ENCODE results near the gene TNNC2. TPM values are rescaled to one million over a fixed set of nuclear protein-coding genes. Genes with fewer than 3 reads are reported as not detected.

TNNC2 gene
- total RNA-seq, 2 experiments from 2014 or later: not detected

DNA sequence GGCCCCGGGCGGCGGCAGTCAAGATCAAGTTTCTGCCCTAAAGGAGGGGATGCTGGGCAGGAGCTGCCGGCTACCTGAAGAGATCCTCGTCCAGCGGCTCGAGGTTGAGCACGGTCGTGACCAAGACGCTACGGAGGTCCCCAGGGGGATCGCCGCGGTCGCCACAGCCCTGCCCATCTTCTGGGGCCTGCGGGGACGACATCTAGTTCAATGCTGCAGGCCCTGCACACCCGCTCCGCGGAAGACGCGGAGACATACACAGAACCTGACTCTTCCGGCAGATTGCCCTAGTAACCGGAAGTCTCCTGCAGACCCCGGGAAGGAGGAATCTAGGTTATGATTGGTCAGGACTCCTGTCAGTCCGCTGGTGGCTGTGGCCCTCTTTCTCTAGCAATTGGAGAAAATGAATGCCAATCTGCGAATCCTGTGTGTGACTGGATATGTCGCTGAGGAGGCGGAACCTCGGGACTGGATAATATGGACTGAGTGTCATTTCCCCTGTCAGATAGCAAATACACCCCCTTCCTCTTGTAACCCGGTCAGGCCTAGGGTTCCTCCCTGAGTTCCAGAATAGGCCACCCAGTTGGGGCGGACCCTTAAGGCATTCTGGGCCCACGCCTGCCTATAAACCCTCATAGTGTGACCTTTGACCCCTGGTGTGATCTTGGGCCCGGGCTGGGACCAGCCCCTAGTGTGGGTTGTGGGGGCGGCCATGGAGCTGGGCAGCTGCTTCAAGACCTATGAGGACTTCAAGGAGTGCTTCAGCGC is 30.2 kb upstream of the TNNC2 start, which contains the start of the genes ACOT8 and ZSWIM3:
Gene ACOT8 (minus strand): TSS at position 279 of the 768 bp plus-strand sequence. CDS start 77 bp downstream, at position 202.
Gene ZSWIM3 (plus strand): TSS at position 501 of the 768 bp plus-strand sequence. CDS start 212 bp downstream, at position 713.
- Mint-ChIP-seq H3K36me3 (ENCODE audit: low read depth) (peaks cover 4% of the 10 kb centered on the region), H3K27ac (peak within 1 kb of the TSS; percentile 99), H3K4me3 (peak within 1 kb of the TSS; percentile 97), H3K27me3 (no peaks in the 10 kb centered on the region), H3K4me1 (ENCODE audit: low read depth) (peaks cover 42% of the 10 kb centered on the region), H3K9me3 (no peaks in the 10 kb centered on the region)
- peak; percentile 98 for DNase-seq
- peak; percentile 96 for ATAC-seq
- ChIA-PET POLR2A (interaction anchor here (1.3 to 3.6 kb wide), 8 partner anchors 9 to 115 kb away, joined by 3 to 19 read pairs (median 6); partner anchors contain the start of genes CTSA, NEURL2, UBE2C and ZNF335), CTCF (interaction anchor here (0.7 to 3.1 kb wide), 6 partner anchors 9 to 564 kb away, joined by 3 to 15 read pairs (median 4); partner anchors contain the start of gene ZSWIM1)
- intact Hi-C loops (cut with micrococcal nuclease): loop anchor here (5.0 kb wide), 1 partner anchor 45 kb away; the partner anchor contains the start of gene UBE2C
- TF ChIP-seq, protein P1, sequence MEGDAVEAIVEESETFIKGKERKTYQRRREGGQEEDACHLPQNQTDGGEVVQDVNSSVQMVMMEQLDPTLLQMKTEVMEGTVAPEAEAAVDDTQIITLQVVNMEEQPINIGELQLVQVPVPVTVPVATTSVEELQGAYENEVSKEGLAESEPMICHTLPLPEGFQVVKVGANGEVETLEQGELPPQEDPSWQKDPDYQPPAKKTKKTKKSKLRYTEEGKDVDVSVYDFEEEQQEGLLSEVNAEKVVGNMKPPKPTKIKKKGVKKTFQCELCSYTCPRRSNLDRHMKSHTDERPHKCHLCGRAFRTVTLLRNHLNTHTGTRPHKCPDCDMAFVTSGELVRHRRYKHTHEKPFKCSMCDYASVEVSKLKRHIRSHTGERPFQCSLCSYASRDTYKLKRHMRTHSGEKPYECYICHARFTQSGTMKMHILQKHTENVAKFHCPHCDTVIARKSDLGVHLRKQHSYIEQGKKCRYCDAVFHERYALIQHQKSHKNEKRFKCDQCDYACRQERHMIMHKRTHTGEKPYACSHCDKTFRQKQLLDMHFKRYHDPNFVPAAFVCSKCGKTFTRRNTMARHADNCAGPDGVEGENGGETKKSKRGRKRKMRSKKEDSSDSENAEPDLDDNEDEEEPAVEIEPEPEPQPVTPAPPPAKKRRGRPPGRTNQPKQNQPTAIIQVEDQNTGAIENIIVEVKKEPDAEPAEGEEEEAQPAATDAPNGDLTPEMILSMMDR (IDR thresholded peaks at IDR 0.05): no peak

DNA sequence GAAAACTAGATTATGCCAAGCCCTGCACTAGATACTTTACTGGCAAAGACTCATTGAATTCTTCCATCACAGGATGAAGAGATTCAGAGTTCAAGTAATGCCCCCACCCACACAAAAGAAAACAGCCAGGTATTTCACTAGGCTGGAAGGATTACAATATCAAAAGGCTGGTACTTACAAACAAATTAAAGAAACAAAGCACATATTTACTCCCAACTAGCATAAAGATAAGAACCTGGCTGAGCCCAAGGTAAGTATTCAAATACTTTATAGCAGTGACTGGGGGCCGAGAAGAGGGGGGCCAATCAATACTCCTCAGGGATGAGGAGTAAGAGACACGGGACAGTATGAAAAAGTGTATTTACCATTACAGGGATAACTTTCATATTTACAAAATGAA is 26.4 kb upstream of the TNNC2 start:
- CTCF ChIA-PET: interaction anchor here (1.0 to 1.1 kb wide), 2 partner anchors 9 to 117 kb away, joined by 3 read pairs; no protein-coding TSS in a partner anchor
- peaks cover 12% of the 10 kb centered on the region for H3K36me3 Mint-ChIP-seq (ENCODE audit: low read depth)

DNA sequence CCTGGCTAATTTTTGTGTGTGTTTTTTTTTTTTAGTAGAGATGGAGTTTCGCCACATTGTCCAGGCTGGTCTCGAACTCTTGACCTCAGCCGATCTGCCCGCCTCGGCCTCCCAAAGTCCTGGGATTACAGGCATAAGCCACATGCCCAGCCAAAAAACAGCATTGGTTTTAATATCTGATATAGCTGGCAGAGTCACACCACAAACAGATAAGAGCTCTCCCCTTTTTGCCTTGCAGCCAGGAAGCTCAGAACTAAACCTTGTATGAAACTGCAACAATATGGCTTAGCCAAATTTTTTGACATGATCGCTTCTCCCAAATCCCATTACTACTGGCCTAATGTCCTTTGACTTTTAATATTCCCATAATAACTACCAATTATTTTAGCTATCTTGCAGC is 25.2 kb upstream of the TNNC2 start:
- TF ChIP-seq, protein P1 (IDR thresholded peaks at IDR 0.05): no peak
- no peak for DNase-seq
- CTCF ChIA-PET: interaction anchor here (1.0 kb wide), 3 partner anchors 39 to 118 kb away, joined by 3 to 4 read pairs (median 3); no protein-coding TSS in a partner anchor
- Mint-ChIP-seq H3K27me3 (no peaks in the 10 kb centered on the region), H3K27ac (no peak overlapping the region), H3K9me3 (no peaks in the 10 kb centered on the region), H3K4me1 (ENCODE audit: low read depth) (peaks cover 28% of the 10 kb centered on the region), H3K36me3 (ENCODE audit: low read depth) (peaks cover 12% of the 10 kb centered on the region), H3K4me3 (no peak overlapping the region)
- ATAC-seq: no peak
- POLR2A ChIA-PET: interaction anchor here (1.1 kb wide), 1 partner anchor 39 kb away, joined by 3 read pairs; the partner anchor contains the start of gene UBE2C
- intact Hi-C loops (cut with micrococcal nuclease): no loop called here

More for the DNA sequence above, 26.4 kb upstream of the TNNC2 start:
- POLR2A ChIA-PET: no interaction called here
- peaks cover 33% of the 10 kb centered on the region for H3K4me1 Mint-ChIP-seq (ENCODE audit: low read depth)
- intact Hi-C loops (cut with micrococcal nuclease): no loop called here
- H3K27me3 Mint-ChIP-seq: no peaks in the 10 kb centered on the region
- no peak for DNase-seq
- H3K27ac Mint-ChIP-seq: no peak overlapping the region
- TF ChIP-seq, protein P1 (IDR thresholded peaks at IDR 0.05): no peak
- H3K4me3 Mint-ChIP-seq: no peak overlapping the region
- H3K9me3 Mint-ChIP-seq: no peaks in the 10 kb centered on the region
- no peak for ATAC-seq

DNA sequence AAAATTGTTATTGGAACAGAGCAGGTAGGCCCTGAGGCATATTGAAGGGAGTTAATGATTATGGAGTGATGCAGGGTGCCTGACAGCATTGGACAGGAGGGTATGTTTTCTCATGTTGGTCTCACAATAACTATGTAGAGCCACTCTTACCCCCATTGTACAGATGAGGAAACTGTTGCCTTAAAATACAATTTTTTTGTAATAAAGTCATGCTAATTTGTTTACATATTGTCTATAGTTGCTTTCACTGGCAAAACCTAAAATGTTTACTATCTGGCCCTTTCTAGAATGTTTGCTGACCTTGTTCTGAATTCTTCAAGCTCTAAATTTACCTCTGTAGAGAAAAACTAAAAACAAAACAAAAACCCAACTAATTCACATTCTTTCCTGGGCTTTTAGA is 24.4 kb upstream of the TNNC2 start:
- no peaks in the 10 kb centered on the region for H3K27me3 Mint-ChIP-seq
- DNase-seq (no peak), ATAC-seq (no peak)
- TF ChIP-seq, protein P1 (IDR thresholded peaks at IDR 0.05): no peak
- intact Hi-C loops (cut with micrococcal nuclease): no loop called here
- H3K27ac Mint-ChIP-seq: no peak overlapping the region
- no peaks in the 10 kb centered on the region for H3K9me3 Mint-ChIP-seq
- no peak overlapping the region for H3K4me3 Mint-ChIP-seq
- H3K4me1 Mint-ChIP-seq (ENCODE audit: low read depth): peaks cover 27% of the 10 kb centered on the region
- CTCF ChIA-PET: interaction anchor here (1.0 kb wide), 1 partner anchor 46 kb away, joined by 4 read pairs; no protein-coding TSS in a partner anchor
- POLR2A ChIA-PET: interaction anchor here (1.1 kb wide), 1 partner anchor 39 kb away, joined by 3 read pairs; the partner anchor contains the start of gene UBE2C
- peaks cover 13% of the 10 kb centered on the region for H3K36me3 Mint-ChIP-seq (ENCODE audit: low read depth)
